SK-N-SH (cell line): ENCODE data around the gene GNAT3. TPM values are rescaled to one million over a fixed set of nuclear protein-coding genes. Genes with fewer than 3 reads are reported as not detected.

Experiments
- CTCF ChIA-PET: fragments of 300-600, 350-600 bp; formaldehyde crosslinking; extraction: SDS; loops from one replicate; lab custom pipeline; 2021; lab: Yijun Ruan, JAX
- POLR2A ChIA-PET: fragments of 350-600 bp; sonication (Branson Sonifier 250); formaldehyde crosslinking; extraction: SDS; loops from one replicate; lab custom pipeline; 2020; ENCODE audit warnings: antibody characterized with exemption, inconsistent platforms; lab: Yijun Ruan, JAX
- DNase-seq: peaks from one replicate; pipeline ENCODE4 v3.0.0; 2012
- H2AFZ ChIP-seq: fragments of 200-600 bp; sonication (generic); 2 replicates; pipeline ENCODE4 v1.8.1; 2016; ENCODE audit warnings: antibody characterized with exemption, mild to moderate bottlenecking, low read depth
- H3F3A ChIP-seq: fragments of 200-600 bp; sonication (generic); replicated peaks from 2 replicates; pipeline ENCODE3; 2016; ENCODE audit warnings: antibody characterized with exemption, mild to moderate bottlenecking; ENCODE audit not compliant: insufficient read depth
- H3K27ac ChIP-seq, 2 experiments: fragments of 200-500 bp in 1 of 2; fragments of 200-600 bp in 1 of 2; sonication (Bioruptor generic) in 1 of 2; sonication (generic), shearing (Covaris generic) in 1 of 2; 2 replicates each; pipeline versions ENCODE4 v1.5.1 to v1.6.1; 2014 to 2016; ENCODE audit warnings: low read depth in 2 of 2, inconsistent platforms in 1 of 2, low read length in 1 of 2, mild to moderate bottlenecking in 1 of 2, mixed read lengths in 1 of 2
- H3K27me3 ChIP-seq: fragments of 200-600 bp; sonication (generic), shearing (Covaris generic); 2 replicates; pipeline ENCODE4 v1.6.1; 2016; ENCODE audit warnings: mixed run types; ENCODE audit not compliant: insufficient read depth
- H3K36me3 ChIP-seq, 2 experiments: fragments of 200-500 bp in 1 of 2; fragments of 200-600 bp in 1 of 2; sonication (Bioruptor generic) in 1 of 2; sonication (generic) in 1 of 2; replicated peaks in 1 of 2; 2 replicates each; pipeline versions ENCODE3 to v1.5.1; 2014 to 2016; ENCODE audit warnings: low read length in 1 of 2, mild to moderate bottlenecking in 1 of 2; ENCODE audit not compliant: insufficient read depth in 2 of 2, control insufficient read depth in 1 of 2
- H3K4me1 ChIP-seq, 2 experiments: fragments of 200-500 bp in 1 of 2; fragments of 200-600 bp in 1 of 2; sonication (Bioruptor generic) in 1 of 2; sonication (generic), shearing (Covaris generic) in 1 of 2; 2 replicates each; pipeline versions ENCODE4 v1.5.1 to v1.6.1; 2014 to 2016; ENCODE audit warnings: low read depth in 1 of 2, low read length in 1 of 2, mixed run types in 1 of 2; ENCODE audit not compliant: insufficient read depth in 2 of 2, control insufficient read depth in 1 of 2
- H3K4me2 ChIP-seq: fragments of 200-600 bp; sonication (generic), shearing (Covaris generic); 2 replicates; pipeline ENCODE4 v1.6.1; 2017; ENCODE audit warnings: mixed run types
- H3K4me3 ChIP-seq, 2 experiments: fragments of 200-500 bp in 1 of 2; fragments of 200-600 bp in 1 of 2; sonication (Bioruptor generic) in 1 of 2; sonication (generic), shearing (Covaris generic) in 1 of 2; 2 replicates each; pipeline versions ENCODE4 v1.5.1 to v1.8.1; 2014 to 2016; ENCODE audit warnings: low read depth in 2 of 2, inconsistent platforms in 1 of 2, low read length in 1 of 2, mild to moderate bottlenecking in 1 of 2, mixed read lengths in 1 of 2, moderate library complexity in 1 of 2
- H3K79me2 ChIP-seq: fragments of 200-600 bp; sonication (generic); 2 replicates; pipeline ENCODE4 v1.8.1; 2017; ENCODE audit warnings: mild to moderate bottlenecking; ENCODE audit not compliant: insufficient read depth
- H3K9ac ChIP-seq: fragments of 200-600 bp; sonication (generic); 2 replicates; pipeline ENCODE4 v1.6.1; 2017; ENCODE audit warnings: mixed run types
- H3K9me2 ChIP-seq: fragments of 200-600 bp; sonication (generic); 2 replicates; pipeline ENCODE4 v1.6.1; 2017; ENCODE audit warnings: mixed run types
- H3K9me3 ChIP-seq: fragments of 200-600 bp; sonication (generic); 2 replicates; pipeline ENCODE4 v1.6.1; 2017; ENCODE audit warnings: mixed run types, mild to moderate bottlenecking, moderate library complexity
- H4K20me1 ChIP-seq: fragments of 200-600 bp; sonication (generic); 2 replicates; pipeline ENCODE4 v1.6.1; 2017; ENCODE audit warnings: mild to moderate bottlenecking, mixed run types; ENCODE audit not compliant: insufficient read depth
- CHD2 ChIP-seq: fragments of 150-350 bp; IDR thresholded peaks from 2 replicates; pipeline ENCODE4 v1.6.1; 2018; ENCODE audit warnings: low read length; ENCODE audit not compliant: partially characterized antibody
- ELF1 ChIP-seq: IDR thresholded peaks from 2 replicates; pipeline ENCODE4 v1.4.0; 2012
- EP300 ChIP-seq, 2 experiments: IDR thresholded peaks; 2 replicates each; pipeline versions ENCODE4 v1.4.0 to v1.6.1; 2012; ENCODE audit warnings: borderline replicate concordance in 1 of 2, low read depth in 1 of 2, low read length in 1 of 2
- FOXJ3 ChIP-seq: sonication (generic); formaldehyde crosslinking; IDR thresholded peaks from 2 replicates; pipeline ENCODE4 v1.5.1; 2020; ENCODE audit warnings: mild to moderate bottlenecking, missing genetic modification reagents
- GATA2 ChIP-seq: sonication (generic); formaldehyde crosslinking; IDR thresholded peaks from 2 replicates; pipeline ENCODE4 v1.5.0; 2020; ENCODE audit warnings: mild to moderate bottlenecking, missing genetic modification reagents
- IRF3 ChIP-seq: fragments of 150-350 bp; IDR thresholded peaks from 2 replicates; pipeline ENCODE4 v1.6.1; 2016; ENCODE audit warnings: mild to moderate bottlenecking, low read depth, low read length
- JUND ChIP-seq: IDR thresholded peaks from 2 replicates; pipeline ENCODE4 v1.4.0; 2012
- MEF2A ChIP-seq: IDR thresholded peaks from 2 replicates; pipeline ENCODE4 v1.4.0; 2012; ENCODE audit warnings: low read depth, borderline replicate concordance
- MXI1 ChIP-seq: IDR thresholded peaks from 2 replicates; pipeline ENCODE4 v1.6.1; 2012; ENCODE audit warnings: mild to moderate bottlenecking, low read depth, low read length, improper control_type of control experiment
- NFIC ChIP-seq: IDR thresholded peaks from 2 replicates; pipeline ENCODE4 v1.4.0; 2012; ENCODE audit warnings: borderline replicate concordance
- NRF1 ChIP-seq: IDR thresholded peaks from 2 replicates; pipeline ENCODE4 v1.6.1; 2012; ENCODE audit warnings: low read depth, mild to moderate bottlenecking, low read length
- PBX3 ChIP-seq: IDR thresholded peaks from 2 replicates; pipeline ENCODE4; 2012
- POLR2AphosphoS5 ChIP-seq: IDR thresholded peaks from 2 replicates; pipeline ENCODE4 v1.6.1; 2012; ENCODE audit warnings: low read depth, low read length
- RAD21 ChIP-seq: IDR thresholded peaks from 2 replicates; pipeline ENCODE4 v1.6.1; 2012; ENCODE audit warnings: mild to moderate bottlenecking, low read length
- REST ChIP-seq: IDR thresholded peaks from 2 replicates; pipeline ENCODE4 v1.6.1; 2012; ENCODE audit warnings: mild to moderate bottlenecking, low read depth, low read length, moderate library complexity
- SIN3A ChIP-seq: IDR thresholded peaks from 2 replicates; pipeline ENCODE4 v1.6.1; 2012; ENCODE audit warnings: low read depth, mild to moderate bottlenecking, low read length, moderate library complexity, borderline replicate concordance
- TCF12 ChIP-seq: IDR thresholded peaks from 2 replicates; pipeline ENCODE4 v1.4.0; 2012
- TEAD4 ChIP-seq: IDR thresholded peaks from 2 replicates; pipeline ENCODE4 v1.4.0; 2012; ENCODE audit warnings: mild to moderate bottlenecking, borderline replicate concordance; ENCODE audit not compliant: insufficient read depth
- USF1 ChIP-seq: IDR thresholded peaks from 2 replicates; pipeline ENCODE4 v1.4.0; 2012; ENCODE audit warnings: low read depth, borderline replicate concordance
- USF2 ChIP-seq: fragments of 150-350 bp; IDR thresholded peaks from 2 replicates; pipeline ENCODE4 v1.6.1; 2017; ENCODE audit warnings: antibody characterized with exemption, low read length, low read depth, borderline replicate concordance
- WGBS: methylation state at CpG from one replicate; pipeline ENCODE4 v1.1.6; 2017; ENCODE audit warnings: low lambda C conversion rate; 5-methylcytosine and 5-hydroxymethylcytosine counted together
- polyA plus RNA-seq, 3 experiments: library from polyadenylated mRNA; depleted of rRNA; stranded (reverse); fragments of >200 nt; gene quantifications; 2 replicates each; pipeline ENCODE4 v1.2.3, GENCODE V29; 2012

Gene GNAT3
- polyA plus RNA-seq, 1 of the 3 experiments (the other 2 are of a cell fraction): not detected

GRCh38 chr7:80537091-80537490, 25.2 kb upstream of the GNAT3 start:
- Histone ChIP-seq H3K36me3 (no peaks in the 10 kb centered on the region), H3K9ac (no peak overlapping the region), H3K27ac (no peak overlapping the region), H3K4me1 (peaks cover 0 to 5% of the 10 kb centered on the region in 2 experiments; a peak in 3 of 4 replicates), H3F3A (peaks cover 9% of the 10 kb centered on the region), H2AFZ (no peak overlapping the region), H3K4me2 (no peak overlapping the region), H3K9me2 (no peaks in the 10 kb centered on the region), H3K4me3 (no peak overlapping the region), H4K20me1 (no peaks in the 10 kb centered on the region), H3K9me3 (no peaks in the 10 kb centered on the region), H3K27me3 (no peaks in the 10 kb centered on the region), H3K79me2 (no peaks in the 10 kb centered on the region)
- TF ChIP-seq SIN3A (no peak), EP300 (IDR thresholded peaks at IDR 0.05; ENCODE audit: borderline replicate concordance in 1 of 2, low read depth in 1 of 2, low read length in 1 of 2) (no peak), FOXJ3 (CRISPR knock-in tag) (no peak), USF2 (no peak), CHD2 (no peak), MEF2A (no peak), POLR2AphosphoS5 (no peak), RAD21 (no peak), TCF12 (no peak), TEAD4 (no peak), ELF1 (no peak), JUND (no peak), IRF3 (no peak), MXI1 (no peak), NRF1 (no peak), PBX3 (no peak), REST (no peak), USF1 (no peak), NFIC (no peak), GATA2 (CRISPR knock-in tag) (no peak)
- ChIA-PET CTCF (no interaction called here), POLR2A (no interaction called here)
- WGBS: 97% methylated on average over 2 of the region's 2 CpGs
- no peak for DNase-seq
